Stimulated activated naive CD8-positive, alpha-beta T cell treated with anti-CD3 and anti-CD28 coated beads, Interleukin-15, Interleukin-2, amounts not matched to agents 100 ng/mL and 50 ng/mL, for 24 hours (primary cell): ENCODE measurements around the gene CDC42EP3.

Experiments
- H3K27ac Mint-ChIP-seq: one replicate; pipeline ENCODE4 v1.8.0; 2021; ENCODE audit warnings: mild to moderate bottlenecking, mixed read lengths
- H3K27me3 Mint-ChIP-seq: one replicate; pipeline ENCODE4 v1.8.0; 2021; ENCODE audit warnings: mixed read lengths
- H3K36me3 Mint-ChIP-seq: one replicate; pipeline ENCODE4 v1.8.0; 2021; ENCODE audit warnings: low read depth, mixed read lengths
- H3K4me1 Mint-ChIP-seq: one replicate; pipeline ENCODE4 v1.8.0; 2021; ENCODE audit warnings: low read depth, mixed read lengths
- H3K4me3 Mint-ChIP-seq: one replicate; pipeline ENCODE4 v1.8.0; 2021; ENCODE audit warnings: mild to moderate bottlenecking, mixed read lengths
- H3K9me3 Mint-ChIP-seq: one replicate; pipeline ENCODE4 v1.8.0; 2021; ENCODE audit warnings: mixed read lengths

The CDC42EP3 gene

DNA sequence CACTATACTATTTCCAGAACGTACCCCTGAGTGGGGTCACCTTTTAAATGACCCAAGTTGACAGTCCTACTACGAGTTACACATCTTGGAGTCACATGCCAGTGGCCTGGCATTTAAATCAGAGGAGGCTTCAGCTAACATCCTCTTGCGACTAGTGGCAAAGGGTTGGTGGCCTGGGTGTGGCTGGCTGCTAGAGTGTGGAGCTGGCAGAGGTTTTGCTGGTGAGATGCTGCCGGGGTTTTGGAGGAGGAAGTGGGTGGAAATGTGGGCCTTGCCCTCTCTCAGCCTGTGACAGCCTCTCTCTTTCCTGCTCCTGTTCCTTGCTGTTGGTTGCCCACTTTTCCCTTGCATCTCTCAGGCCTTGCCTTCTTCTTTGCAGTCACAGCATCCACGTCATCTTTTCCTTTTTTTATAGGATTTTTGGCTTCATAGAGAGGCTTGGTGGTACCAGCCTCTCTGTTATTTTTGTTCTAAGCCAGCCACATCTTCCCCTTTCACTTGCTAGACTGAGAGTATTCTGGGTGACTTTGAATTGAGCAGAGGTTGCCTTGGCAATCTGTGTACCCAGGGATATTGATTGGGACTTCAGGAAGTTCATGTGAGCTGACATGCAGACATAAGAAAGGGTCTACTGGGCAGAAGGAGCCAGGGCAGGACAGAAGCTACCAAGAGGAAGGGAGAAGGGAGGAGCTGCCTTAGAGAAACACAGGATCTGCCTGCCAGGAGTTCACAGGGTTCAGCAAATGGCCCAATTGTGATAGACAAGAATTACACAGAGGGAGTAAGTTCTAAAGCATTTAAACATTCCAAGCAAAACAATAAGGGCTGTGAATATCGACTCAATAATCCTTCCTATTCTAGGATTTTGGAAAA is 55.4 kb downstream of the CDC42EP3 start:
- Mint-ChIP-seq H3K27ac (peak overlapping the region; percentile 72), H3K4me1 (peaks cover 68% of the 10 kb centered on the region), H3K27me3 (no peaks in the 10 kb centered on the region), H3K4me3 (peak overlapping the region; percentile 10), H3K9me3 (no peaks in the 10 kb centered on the region), H3K36me3 (no peaks in the 10 kb centered on the region)

DNA sequence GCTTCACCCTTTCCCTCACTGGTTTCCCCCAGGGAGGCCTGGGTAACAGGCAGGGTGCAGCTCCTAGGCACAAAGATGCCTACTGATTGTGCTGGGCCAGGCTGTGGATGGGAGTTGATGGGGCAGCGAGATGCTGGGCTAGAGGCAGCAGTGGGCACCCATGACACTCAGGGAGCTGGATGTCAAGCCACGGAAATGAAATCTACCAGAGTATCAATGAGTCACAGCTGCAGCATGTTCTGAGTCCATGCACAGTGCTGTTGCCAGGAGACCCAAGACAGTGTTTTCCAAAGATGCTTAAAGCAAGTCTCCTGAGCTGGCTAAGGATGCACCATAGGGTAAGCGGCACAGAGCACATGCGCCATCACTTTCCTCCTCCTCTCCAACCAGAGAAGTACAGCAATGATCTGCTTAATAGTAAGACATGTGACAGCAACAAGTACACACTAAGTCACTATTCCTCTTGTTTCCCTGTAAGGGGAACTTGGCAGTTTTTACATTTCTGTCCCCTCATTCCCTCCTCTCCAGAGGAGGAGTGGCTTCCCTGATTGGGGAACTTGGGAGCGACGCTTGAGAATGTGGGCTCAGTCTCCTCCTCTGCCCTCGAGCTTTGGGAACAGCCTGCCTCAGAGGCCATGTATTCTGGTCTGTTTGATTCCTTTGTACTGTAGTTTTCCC is 57.2 kb downstream of the CDC42EP3 start:
- H3K4me1 Mint-ChIP-seq = peaks cover 50% of the 10 kb centered on the region
- peak overlapping the region; percentile 33 for H3K27ac Mint-ChIP-seq
- no peaks in the 10 kb centered on the region for H3K9me3 Mint-ChIP-seq
- H3K4me3 Mint-ChIP-seq = no peak overlapping the region
- no peaks in the 10 kb centered on the region for H3K27me3 Mint-ChIP-seq
- H3K36me3 Mint-ChIP-seq = no peaks in the 10 kb centered on the region

DNA sequence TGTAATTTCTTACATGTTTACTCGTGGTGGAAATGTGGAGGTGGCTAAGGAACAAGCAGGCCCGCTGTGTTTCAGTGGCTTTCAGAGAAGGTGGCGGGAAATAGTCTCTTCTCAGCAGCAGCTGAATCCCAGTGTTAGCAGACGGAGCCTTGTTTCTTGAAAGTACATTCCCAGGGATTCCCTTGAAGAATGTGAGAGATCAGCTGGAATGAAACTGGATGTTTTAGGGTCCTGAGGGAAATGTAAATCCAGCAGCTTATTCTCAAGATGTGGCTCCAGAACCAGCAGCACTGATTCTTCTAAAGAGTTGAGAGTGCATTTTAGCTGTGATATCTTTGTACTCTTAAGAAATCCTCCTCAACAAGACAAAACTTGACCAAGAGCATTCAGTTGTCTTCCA is 59.1 kb downstream of the CDC42EP3 start:
- H3K4me3 Mint-ChIP-seq = no peak overlapping the region
- H3K27ac Mint-ChIP-seq = no peak overlapping the region
- peaks cover 39% of the 10 kb centered on the region for H3K4me1 Mint-ChIP-seq
- H3K9me3 Mint-ChIP-seq = no peaks in the 10 kb centered on the region
- H3K27me3 Mint-ChIP-seq = no peaks in the 10 kb centered on the region
- H3K36me3 Mint-ChIP-seq = no peaks in the 10 kb centered on the region

DNA sequence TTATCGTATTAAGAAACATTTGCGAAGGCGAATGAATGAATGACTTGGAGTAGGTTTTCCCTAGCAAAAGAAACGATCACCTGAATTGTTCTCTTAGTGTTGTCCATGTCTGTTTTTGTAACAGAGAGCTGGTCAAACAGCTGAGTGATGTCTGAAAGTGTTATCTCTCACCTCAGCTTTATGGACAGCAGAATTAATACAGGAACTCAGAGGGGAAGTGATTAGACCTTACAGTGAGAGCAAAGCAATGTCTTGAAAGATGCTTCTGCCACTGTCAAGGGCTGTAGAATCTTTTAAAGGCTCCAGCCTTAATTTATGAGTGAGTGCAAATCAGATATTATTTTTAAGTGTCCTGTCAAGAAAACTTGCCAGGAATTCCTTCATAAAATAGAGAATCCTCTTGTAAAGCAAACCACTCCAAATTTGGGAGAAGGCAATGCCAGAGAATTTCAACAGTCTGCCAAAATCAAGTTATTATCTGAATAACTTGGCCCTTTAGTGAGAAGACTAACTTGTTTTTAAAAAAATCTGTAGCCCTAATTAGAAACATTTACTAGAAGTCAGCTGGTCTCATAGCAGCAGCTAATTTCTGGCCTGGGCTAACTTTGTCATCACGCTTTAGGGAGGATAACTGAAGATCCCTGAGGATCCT is 60.7 kb downstream of the CDC42EP3 start:
- peaks cover 4% of the 10 kb centered on the region for H3K9me3 Mint-ChIP-seq

DNA sequence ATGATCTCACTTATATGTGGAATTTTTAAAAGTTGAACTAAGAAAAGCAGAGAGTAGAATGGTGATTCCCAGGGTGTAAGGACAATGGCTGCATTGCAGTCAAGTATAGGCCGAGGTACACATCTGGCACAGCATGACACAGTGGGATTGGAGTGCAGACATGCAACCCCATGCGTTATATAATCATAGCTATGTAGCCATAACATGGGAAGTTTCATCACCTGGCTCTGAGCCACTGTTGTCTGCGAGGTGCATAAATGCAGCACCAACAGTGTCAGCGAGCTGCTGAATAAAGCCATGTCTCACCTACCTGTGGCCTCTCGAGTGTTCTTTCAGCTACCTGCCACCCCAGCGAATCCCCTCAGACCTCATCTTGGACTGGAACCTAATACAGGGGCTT is 61.7 kb downstream of the CDC42EP3 start:
- peaks cover 7% of the 10 kb centered on the region for H3K36me3 Mint-ChIP-seq
- H3K4me3 Mint-ChIP-seq = no peak overlapping the region
- no peaks in the 10 kb centered on the region for H3K27me3 Mint-ChIP-seq
- peaks cover 10% of the 10 kb centered on the region for H3K9me3 Mint-ChIP-seq
- peaks cover 13% of the 10 kb centered on the region for H3K4me1 Mint-ChIP-seq
- H3K27ac Mint-ChIP-seq = no peak overlapping the region

More for the DNA sequence above, 60.7 kb downstream of the CDC42EP3 start:
- Mint-ChIP-seq H3K27me3 (no peaks in the 10 kb centered on the region), H3K27ac (no peak overlapping the region), H3K36me3 (peaks cover 6% of the 10 kb centered on the region), H3K4me1 (peaks cover 23% of the 10 kb centered on the region), H3K4me3 (no peak overlapping the region)

DNA sequence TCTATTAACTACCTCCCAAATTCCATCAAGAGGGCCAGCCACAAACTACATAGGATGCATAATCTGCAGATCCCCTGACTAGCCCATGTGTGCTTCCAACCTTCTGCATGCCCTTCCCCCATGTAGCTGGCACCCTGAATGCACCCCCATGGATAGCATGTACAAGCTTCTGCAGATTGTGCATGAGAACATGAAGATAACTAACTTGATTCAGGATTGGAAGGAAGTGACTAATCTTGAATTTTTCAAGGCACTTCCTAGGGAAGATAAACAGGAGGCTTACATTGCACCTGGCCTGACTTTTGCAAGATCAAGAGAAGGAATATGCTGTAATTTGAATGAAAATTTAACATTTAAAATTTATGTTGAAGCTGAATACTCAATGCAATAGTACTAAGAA is 66.7 kb downstream of the CDC42EP3 start:
- no peak overlapping the region for H3K4me3 Mint-ChIP-seq
- H3K36me3 Mint-ChIP-seq = peaks cover 20% of the 10 kb centered on the region
- H3K27ac Mint-ChIP-seq = no peak overlapping the region
- H3K9me3 Mint-ChIP-seq = peaks cover 15% of the 10 kb centered on the region
- peaks cover 43% of the 10 kb centered on the region for H3K4me1 Mint-ChIP-seq
- H3K27me3 Mint-ChIP-seq = no peaks in the 10 kb centered on the region

DNA sequence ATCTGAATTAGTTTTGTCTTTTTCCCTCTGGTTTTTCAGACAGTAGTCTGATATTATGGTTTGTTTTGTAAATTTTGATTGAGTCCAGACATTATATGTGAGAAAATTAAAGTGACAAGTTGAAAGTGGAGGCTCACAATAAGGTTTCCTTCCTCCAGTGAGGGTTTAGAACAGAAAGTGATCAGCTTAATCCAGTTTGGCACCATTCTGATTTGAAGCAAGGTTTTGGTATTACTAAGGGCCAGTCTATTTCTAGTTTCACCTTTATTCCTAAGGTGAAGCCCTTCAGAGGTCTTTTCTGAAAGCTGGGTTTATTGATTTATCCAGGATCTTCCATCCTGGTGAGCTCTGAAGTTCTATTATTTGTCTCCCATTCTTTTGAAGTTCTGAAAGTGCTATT is 68.7 kb downstream of the CDC42EP3 start:
- no peaks in the 10 kb centered on the region for H3K27me3 Mint-ChIP-seq
- peaks cover 56% of the 10 kb centered on the region for H3K4me1 Mint-ChIP-seq
- H3K9me3 Mint-ChIP-seq = peaks cover 20% of the 10 kb centered on the region
- H3K4me3 Mint-ChIP-seq = peak overlapping the region; percentile 2
- H3K27ac Mint-ChIP-seq = peak overlapping the region; percentile 72
- peaks cover 28% of the 10 kb centered on the region for H3K36me3 Mint-ChIP-seq

DNA sequence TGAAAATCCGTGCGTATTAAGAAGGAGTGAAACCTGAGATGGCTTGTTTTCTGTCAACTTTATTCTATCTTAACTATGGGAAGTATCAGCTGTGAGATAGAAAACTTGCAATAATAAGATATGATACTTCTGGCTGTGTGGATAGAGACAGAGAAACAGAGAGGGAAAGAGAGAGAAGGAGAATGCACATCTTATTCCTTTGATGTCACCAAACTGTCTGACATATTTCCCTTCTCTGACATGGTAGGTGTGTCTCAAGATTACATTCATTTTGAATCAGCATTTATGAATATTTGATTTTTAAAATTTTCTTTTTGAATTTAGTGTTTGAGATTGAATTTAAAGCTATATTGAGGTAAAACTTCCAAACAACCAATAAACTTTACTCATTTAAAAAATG is 69.4 kb downstream of the CDC42EP3 start:
- no peaks in the 10 kb centered on the region for H3K27me3 Mint-ChIP-seq
- peaks cover 56% of the 10 kb centered on the region for H3K4me1 Mint-ChIP-seq
- H3K4me3 Mint-ChIP-seq = peak overlapping the region; percentile 55
- peaks cover 25% of the 10 kb centered on the region for H3K9me3 Mint-ChIP-seq
- peak overlapping the region; percentile 67 for H3K27ac Mint-ChIP-seq
- H3K36me3 Mint-ChIP-seq = peaks cover 33% of the 10 kb centered on the region

DNA sequence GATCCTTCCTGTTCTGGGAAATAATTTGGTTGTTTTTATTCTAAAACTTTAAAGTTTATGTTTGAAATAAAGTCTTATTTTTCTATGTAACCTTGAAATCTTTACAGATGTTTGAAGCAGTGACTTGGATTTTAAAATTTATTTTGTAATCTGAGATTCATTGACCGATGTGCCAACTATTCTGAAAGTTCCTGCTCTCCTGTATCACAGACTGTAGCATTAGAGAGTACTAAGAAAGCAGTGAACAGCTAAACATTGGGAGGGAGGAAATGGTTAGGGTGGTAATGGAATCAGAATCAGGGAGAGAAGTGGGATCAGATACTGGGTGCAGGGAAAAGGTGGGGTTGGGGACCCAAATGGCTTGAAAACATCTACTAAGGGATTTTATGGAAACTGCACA is 69.9 kb downstream of the CDC42EP3 start:
- peaks cover 34% of the 10 kb centered on the region for H3K36me3 Mint-ChIP-seq
- H3K27ac Mint-ChIP-seq = peak overlapping the region; percentile 67
- H3K9me3 Mint-ChIP-seq = peaks cover 27% of the 10 kb centered on the region
- peak overlapping the region; percentile 55 for H3K4me3 Mint-ChIP-seq
- peaks cover 56% of the 10 kb centered on the region for H3K4me1 Mint-ChIP-seq
- no peaks in the 10 kb centered on the region for H3K27me3 Mint-ChIP-seq

DNA sequence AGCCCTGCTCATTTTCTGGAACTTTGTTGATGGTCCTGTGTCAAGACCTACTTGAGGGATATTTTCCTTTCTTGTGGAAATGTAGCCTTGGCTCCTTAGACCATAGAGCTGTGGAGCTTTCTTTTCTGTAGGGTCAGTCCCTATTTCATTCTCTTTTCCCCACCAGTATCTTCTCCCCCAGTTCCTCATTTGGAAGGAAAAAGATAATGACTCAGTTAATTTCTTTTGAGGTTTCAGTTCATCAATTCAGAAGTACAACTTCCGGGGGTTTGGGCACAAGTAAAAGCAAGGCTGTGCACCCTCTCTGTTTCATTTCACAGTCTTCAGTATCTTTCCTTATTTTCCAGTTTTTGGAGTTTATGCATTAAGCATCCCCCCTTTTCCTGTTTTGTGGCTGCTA is 70.7 kb downstream of the CDC42EP3 start:
- H3K27me3 Mint-ChIP-seq = no peaks in the 10 kb centered on the region
- peak overlapping the region; percentile 57 for H3K4me3 Mint-ChIP-seq
- peak overlapping the region; percentile 73 for H3K27ac Mint-ChIP-seq
- H3K4me1 Mint-ChIP-seq = peaks cover 56% of the 10 kb centered on the region
- H3K9me3 Mint-ChIP-seq = peaks cover 23% of the 10 kb centered on the region
- peaks cover 27% of the 10 kb centered on the region for H3K36me3 Mint-ChIP-seq

DNA sequence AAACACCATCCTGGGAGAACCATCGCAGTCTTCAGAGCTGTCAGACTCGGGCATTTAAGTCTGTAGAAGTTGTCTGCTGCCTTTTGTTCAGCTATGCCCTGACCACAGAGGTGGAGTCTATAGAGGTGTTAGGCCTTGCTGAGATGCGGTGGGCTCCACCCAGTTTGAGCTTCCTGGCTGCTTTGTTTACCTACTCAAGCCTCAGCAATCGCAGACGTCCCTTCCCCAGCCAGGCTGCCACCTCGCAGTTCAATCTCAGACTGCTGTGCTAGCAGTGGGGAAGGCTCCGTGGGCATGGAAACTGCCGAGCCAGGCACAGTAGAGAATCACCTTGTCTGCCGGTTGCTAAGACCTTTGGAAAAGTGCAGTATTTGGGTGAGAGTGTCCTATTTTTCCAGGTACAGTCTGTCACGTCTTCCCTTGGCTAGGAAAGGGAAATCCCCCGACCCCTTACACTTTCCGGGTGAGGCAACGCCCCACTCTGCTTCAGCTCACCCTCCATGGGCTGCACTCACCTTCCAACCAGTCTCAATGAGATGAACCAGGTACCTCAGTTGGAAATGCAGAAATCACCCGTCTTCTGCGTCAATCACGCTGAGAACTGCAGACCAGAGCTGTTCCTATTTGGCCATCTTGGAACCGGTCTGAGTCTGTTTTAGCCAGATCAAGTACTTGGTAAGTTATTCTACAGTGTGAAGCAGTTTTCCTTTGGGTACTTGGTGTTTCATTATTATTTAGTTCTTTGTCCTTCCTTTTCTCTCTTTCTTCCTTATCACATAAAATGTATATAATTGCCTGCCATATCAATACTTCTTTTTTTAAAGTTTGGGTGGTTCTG is 71.5 kb downstream of the CDC42EP3 start:
- no peaks in the 10 kb centered on the region for H3K27me3 Mint-ChIP-seq
- H3K4me1 Mint-ChIP-seq = peaks cover 56% of the 10 kb centered on the region
- peak overlapping the region; percentile 73 for H3K27ac Mint-ChIP-seq
- peaks cover 22% of the 10 kb centered on the region for H3K9me3 Mint-ChIP-seq
- peak overlapping the region; percentile 57 for H3K4me3 Mint-ChIP-seq
- peaks cover 27% of the 10 kb centered on the region for H3K36me3 Mint-ChIP-seq

DNA sequence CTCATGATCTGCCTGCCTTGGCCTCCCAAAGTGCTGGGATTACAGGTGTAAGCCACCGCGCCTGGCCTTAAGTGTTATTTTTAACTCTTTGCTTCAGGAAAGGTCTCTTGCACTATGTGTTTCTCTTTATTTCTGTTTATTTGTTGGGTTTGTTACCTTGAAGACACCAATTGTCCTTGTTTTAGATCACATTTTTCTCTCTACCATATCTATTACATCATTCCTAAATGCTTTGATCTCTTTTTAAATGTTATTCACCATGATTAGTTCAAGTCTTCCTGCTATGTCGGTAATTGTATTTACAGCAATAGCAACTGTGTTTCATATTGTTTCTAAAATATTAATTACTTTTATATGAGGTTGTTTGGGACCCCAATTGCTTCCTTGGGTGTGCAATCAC is 77.7 kb downstream of the CDC42EP3 start:
- Mint-ChIP-seq H3K9me3 (peaks cover 19% of the 10 kb centered on the region), H3K4me3 (no peak overlapping the region), H3K4me1 (peaks cover 33% of the 10 kb centered on the region), H3K27me3 (no peaks in the 10 kb centered on the region), H3K36me3 (peaks cover 10% of the 10 kb centered on the region), H3K27ac (no peak overlapping the region)

DNA sequence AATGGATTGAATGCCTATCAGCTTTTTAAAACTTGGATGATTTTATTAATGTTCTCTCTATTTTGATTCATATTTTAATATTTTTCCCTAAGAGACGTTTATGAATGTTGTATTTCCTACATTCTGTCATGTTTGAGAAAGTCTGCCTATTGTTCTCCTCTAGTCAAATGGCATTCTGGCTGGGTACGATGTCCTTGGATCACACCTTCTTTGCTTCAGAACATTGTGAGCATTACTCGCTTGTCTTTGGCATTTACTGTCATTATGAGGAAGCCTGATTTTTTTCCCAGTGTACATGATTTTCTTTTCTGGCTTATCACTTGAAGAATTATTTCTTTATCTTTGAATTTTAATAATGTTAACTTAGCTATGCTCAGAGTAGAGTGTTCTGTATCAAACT is 78.4 kb downstream of the CDC42EP3 start:
- peaks cover 17% of the 10 kb centered on the region for H3K9me3 Mint-ChIP-seq
- no peak overlapping the region for H3K27ac Mint-ChIP-seq
- H3K27me3 Mint-ChIP-seq = no peaks in the 10 kb centered on the region
- H3K4me1 Mint-ChIP-seq = peaks cover 38% of the 10 kb centered on the region
- H3K36me3 Mint-ChIP-seq = peaks cover 9% of the 10 kb centered on the region
- H3K4me3 Mint-ChIP-seq = no peak overlapping the region
